HepG2 (cell line): ENCODE results near the gene MYO1C. TPM values are rescaled to one million over a fixed set of nuclear protein-coding genes. Genes with fewer than 3 reads are reported as not detected.

Experiments used
- CREM ChIP-seq, 2 experiments: sonication (generic) in 1 of 2; formaldehyde crosslinking in 1 of 2; IDR thresholded peaks; 2 replicates each; pipeline versions ENCODE4 v1.4.0 to v1.6.1; 2016 to 2020; ENCODE audit warnings: antibody characterized with exemption in 1 of 2, mild to moderate bottlenecking in 1 of 2, missing genetic modification reagents in 1 of 2
- CTCF ChIP-seq: sonication (generic); formaldehyde crosslinking; IDR thresholded peaks from 2 replicates; pipeline ENCODE4 v1.5.0; 2020; ENCODE audit warnings: mild to moderate bottlenecking, missing genetic modification reagents, moderate library complexity
- GLI4 ChIP-seq: sonication (generic); formaldehyde crosslinking; IDR thresholded peaks from 2 replicates; pipeline ENCODE4 v1.5.1; 2020; ENCODE audit warnings: missing genetic modification reagents, mild to moderate bottlenecking, moderate library complexity, borderline replicate concordance
- PLSCR1 ChIP-seq: sonication (generic); formaldehyde crosslinking; IDR thresholded peaks from 2 replicates; pipeline ENCODE4 v1.5.0; 2020; ENCODE audit warnings: missing genetic modification reagents, mild to moderate bottlenecking, borderline replicate concordance
- POGZ ChIP-seq: sonication (generic); formaldehyde crosslinking; IDR thresholded peaks from 2 replicates; pipeline ENCODE4 v1.4.0; 2020; ENCODE audit warnings: mild to moderate bottlenecking, missing genetic modification reagents
- SNAI1 ChIP-seq: sonication (generic); formaldehyde crosslinking; IDR thresholded peaks from 2 replicates; pipeline ENCODE4 v1.5.0; 2020; ENCODE audit warnings: mild to moderate bottlenecking, missing genetic modification reagents, borderline replicate concordance
- SP1 ChIP-seq, 2 experiments: fragments of 450-650 bp in 1 of 2; sonication (generic) in 1 of 2; formaldehyde crosslinking in 1 of 2; IDR thresholded peaks; 2 replicates each; pipeline versions ENCODE4 v1.4.0 to v1.6.1; 2016 to 2020; ENCODE audit warnings: missing genetic modification reagents in 1 of 2
- UBTF ChIP-seq: sonication (generic); formaldehyde crosslinking; IDR thresholded peaks from 2 replicates; pipeline ENCODE4 v1.4.0; 2020; ENCODE audit warnings: mild to moderate bottlenecking, missing genetic modification reagents
- ZFP82 ChIP-seq: sonication (generic); formaldehyde crosslinking; IDR thresholded peaks from 2 replicates; pipeline ENCODE4 v1.5.1; 2020; ENCODE audit warnings: mild to moderate bottlenecking, missing genetic modification reagents, borderline replicate concordance
- ZNF121 ChIP-seq: sonication (generic); formaldehyde crosslinking; IDR thresholded peaks from 2 replicates; pipeline ENCODE4 v1.5.0; 2020; ENCODE audit warnings: mild to moderate bottlenecking, missing genetic modification reagents
- ZNF263 ChIP-seq: sonication (generic); formaldehyde crosslinking; IDR thresholded peaks from 2 replicates; pipeline ENCODE4 v1.4.0; 2020; ENCODE audit warnings: missing genetic modification reagents
- ZNF432 ChIP-seq: sonication (generic); formaldehyde crosslinking; IDR thresholded peaks from 2 replicates; pipeline ENCODE4 v1.5.0; 2020; ENCODE audit warnings: missing genetic modification reagents, mild to moderate bottlenecking, borderline replicate concordance
- polyA plus RNA-seq, 8 experiments: library from polyadenylated mRNA; depleted of rRNA in 3 of 8; stranded (reverse) in 7 of 8; unstranded in 1 of 8; fragments of >200 nt; fragmentation: Illumina TruSeq in 4 of 8; extraction: Trizol in 4 of 8; gene quantifications; 2 replicates each; pipeline versions ENCODE4 v1.2.1 to v1.2.3, GENCODE V29; 2011 to 2016; ENCODE audit warnings: low read depth in 4 of 8, missing spikeins in 1 of 8, mixed read lengths in 1 of 8; ENCODE audit not compliant: insufficient read depth in 1 of 8
- total RNA-seq, 5 experiments: library from RNA; depleted of rRNA; stranded (reverse); fragments of >200 nt; fragmentation: Illumina TruSeq; extraction: Trizol; gene quantifications; 2 replicates each; pipeline ENCODE4 v1.2.3, GENCODE V29; 2016; ENCODE audit warnings: low read depth in 1 of 5

Gene MYO1C
- total and polyA plus RNA-seq, 2 of the 13 experiments (the other 11 are each of a cell fraction or from before 2014, with no cell fraction given) = 22.7 to 40.8 TPM

- peak; percentile 48 for TF ChIP-seq CTCF
- TF ChIP-seq ZNF432 (CRISPR knock-in tag) = no peak
- TF ChIP-seq ZNF121 (CRISPR knock-in tag) = no peak
- no peak for TF ChIP-seq CREM (IDR thresholded peaks at IDR 0.05)
- TF ChIP-seq CREM (CRISPR knock-in tag; IDR thresholded peaks at IDR 0.05) = no peak
- TF ChIP-seq ZFP82 = 0 out of 2 replicates have a peak, but pooled peaks have one; percentile 4
- TF ChIP-seq PLSCR1 (CRISPR knock-in tag) = no peak
- TF ChIP-seq POGZ (CRISPR knock-in tag) = 0 out of 2 replicates have a peak, but pooled peaks have one; percentile 15
- peak; percentile 55; the same call in 1 of the 2 replicates for TF ChIP-seq ZNF263
- no peak for TF ChIP-seq GLI4 (CRISPR knock-in tag)
- 0 out of 2 replicates have a peak, but pooled peaks have one; percentile 37 for TF ChIP-seq SNAI1 (CRISPR knock-in tag)
- peak; percentile 81; the same call in 1 of the 2 replicates for TF ChIP-seq UBTF
- TF ChIP-seq SP1 (IDR thresholded peaks at IDR 0.05) = no peak
- TF ChIP-seq SP1 (CRISPR knock-in tag; IDR thresholded peaks at IDR 0.05) = 0 out of 2 replicates have a peak, but pooled peaks have one; percentile 9
These were observed 37.1 kb downstream of the MYO1C start (continued) for GRCh38 chr17:1455291-1455796.
